ENCODE results near the gene DDX10. TPM values are rescaled to one million over a fixed set of nuclear protein-coding genes. Genes with fewer than 3 reads are reported as not detected.

The DDX10 gene
- polyA plus RNA-seq, 4 donors = 7.3 to 22.0 (median 12.1) TPM

GRCh38 chr11:108895579-108896480, 231.0 kb downstream of the DDX10 start:
- Histone ChIP-seq H3K4me3 (ENCODE audit: low read depth in 1 of 3, low read length in 3 of 3) (no peak overlapping the region), H3K27ac (ENCODE audit: low read depth in 1 of 3, low read length in 2 of 3) (no peak overlapping the region), H3K9me3 (ENCODE audit: control insufficient read depth in 2 of 2, insufficient read depth in 1 of 2, low read depth in 1 of 2, low read length in 1 of 2) (no peaks in the 10 kb centered on the region), H3K4me1 (ENCODE audit: control insufficient read depth in 3 of 3, insufficient read depth in 2 of 3, low read depth in 1 of 3, low read length in 2 of 3) (no peaks in the 10 kb centered on the region), H3K27me3 (ENCODE audit: control insufficient read depth in 3 of 3, insufficient read depth in 3 of 3, low read length in 3 of 3) (no peaks in the 10 kb centered on the region), H3K36me3 (ENCODE audit: control insufficient read depth in 3 of 3, insufficient read depth in 2 of 3, low read depth in 1 of 3, low read length in 3 of 3) (no peaks in the 10 kb centered on the region)
- 54 to 85% (median 77%) methylated on average over 8 of the region's 8 CpGs for WGBS, 3 donors
- FAIRE-seq (no peak), DNase-seq (no peak)

- no peaks in the 10 kb centered on the region for H3K36me3 ChIP-seq (ENCODE audit: control insufficient read depth in 3 of 3, insufficient read depth in 2 of 3, low read depth in 1 of 3, low read length in 3 of 3)
- peaks cover 0 to 4% (median 0%) of the 10 kb centered on the region in 3 donors for H3K4me1 ChIP-seq (ENCODE audit: control insufficient read depth in 3 of 3, insufficient read depth in 2 of 3, low read depth in 1 of 3, low read length in 2 of 3)
- WGBS, 3 donors = 94 to 100% (median 99%) methylated on average over 1 of the region's 1 CpG
- no peaks in the 10 kb centered on the region for H3K27me3 ChIP-seq (ENCODE audit: control insufficient read depth in 3 of 3, insufficient read depth in 3 of 3, low read length in 3 of 3)
- DNase-seq (no peak), FAIRE-seq (no peak)
- no peak overlapping the region for H3K4me3 ChIP-seq (ENCODE audit: low read depth in 1 of 3, low read length in 3 of 3)
- H3K9me3 ChIP-seq (ENCODE audit: control insufficient read depth in 2 of 2, insufficient read depth in 1 of 2, low read depth in 1 of 2, low read length in 1 of 2) = no peaks in the 10 kb centered on the region
- H3K27ac ChIP-seq (ENCODE audit: low read depth in 1 of 3, low read length in 2 of 3) = no peak overlapping the region
Measured at GRCh38 chr11:108897071-108897481, 232.2 kb downstream of the DDX10 start.

GRCh38 chr11:108897916-108898315, 233.0 kb downstream of the DDX10 start:
- no peak overlapping the region for H3K4me3 ChIP-seq (ENCODE audit: low read depth in 1 of 3, low read length in 3 of 3)
- H3K4me1 ChIP-seq (ENCODE audit: control insufficient read depth in 3 of 3, insufficient read depth in 2 of 3, low read depth in 1 of 3, low read length in 2 of 3) = peaks cover 0 to 5% (median 0%) of the 10 kb centered on the region in 3 donors
- H3K36me3 ChIP-seq (ENCODE audit: control insufficient read depth in 3 of 3, insufficient read depth in 2 of 3, low read depth in 1 of 3, low read length in 3 of 3) = no peaks in the 10 kb centered on the region
- H3K9me3 ChIP-seq (ENCODE audit: control insufficient read depth in 2 of 2, insufficient read depth in 1 of 2, low read depth in 1 of 2, low read length in 1 of 2) = no peaks in the 10 kb centered on the region
- no peak overlapping the region for H3K27ac ChIP-seq (ENCODE audit: low read depth in 1 of 3, low read length in 2 of 3)
- no peak for FAIRE-seq
- no peaks in the 10 kb centered on the region for H3K27me3 ChIP-seq (ENCODE audit: control insufficient read depth in 3 of 3, insufficient read depth in 3 of 3, low read length in 3 of 3)
- 95 to 98% (median 97%) methylated on average over 5 of the region's 5 CpGs for WGBS, 3 donors
- no peak for DNase-seq

GRCh38 chr11:108901359-108901758, 236.5 kb downstream of the DDX10 start:
- FAIRE-seq (no peak), DNase-seq (no peak)
- Histone ChIP-seq H3K36me3 (ENCODE audit: control insufficient read depth in 3 of 3, insufficient read depth in 2 of 3, low read depth in 1 of 3, low read length in 3 of 3) (no peaks in the 10 kb centered on the region), H3K4me1 (ENCODE audit: control insufficient read depth in 3 of 3, insufficient read depth in 2 of 3, low read depth in 1 of 3, low read length in 2 of 3) (peaks cover 0 to 5% (median 0%) of the 10 kb centered on the region in 3 donors), H3K27me3 (ENCODE audit: control insufficient read depth in 3 of 3, insufficient read depth in 3 of 3, low read length in 3 of 3) (no peaks in the 10 kb centered on the region), H3K4me3 (ENCODE audit: low read depth in 1 of 3, low read length in 3 of 3) (no peak overlapping the region), H3K27ac (ENCODE audit: low read depth in 1 of 3, low read length in 2 of 3) (no peak overlapping the region), H3K9me3 (ENCODE audit: control insufficient read depth in 2 of 2, insufficient read depth in 1 of 2, low read depth in 1 of 2, low read length in 1 of 2) (no peaks in the 10 kb centered on the region)
- WGBS, 3 donors = 80 to 96% (median 94%) methylated on average over 3 of the region's 3 CpGs

DNA sequence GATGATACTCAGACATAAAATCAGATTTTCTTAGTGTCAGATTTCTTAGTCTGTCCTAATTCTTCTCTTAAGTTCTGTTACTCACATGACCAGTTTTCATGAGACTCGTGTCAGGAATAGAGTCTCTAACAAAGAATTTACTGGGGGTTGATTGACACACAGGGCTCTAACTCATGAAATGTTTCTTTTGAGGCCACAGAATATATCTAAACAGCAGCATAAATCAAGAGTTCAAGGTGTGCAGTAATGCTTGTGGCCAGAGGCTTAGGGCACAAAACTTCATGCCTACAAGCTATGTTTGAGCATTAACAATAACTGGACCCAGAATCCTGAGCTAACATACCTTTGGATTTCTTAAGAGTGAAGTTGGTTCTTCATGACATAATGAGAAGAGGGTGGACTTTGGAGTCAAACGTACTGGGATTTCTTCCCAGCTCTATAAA, 237.2 kb downstream of the DDX10 start:
- H3K36me3 ChIP-seq (ENCODE audit: control insufficient read depth in 3 of 3, insufficient read depth in 2 of 3, low read depth in 1 of 3, low read length in 3 of 3) = no peaks in the 10 kb centered on the region
- FAIRE-seq (no peak), DNase-seq (peak; percentile 25 to 55)
- no peaks in the 10 kb centered on the region for H3K9me3 ChIP-seq (ENCODE audit: control insufficient read depth in 2 of 2, insufficient read depth in 1 of 2, low read depth in 1 of 2, low read length in 1 of 2)
- H3K27me3 ChIP-seq (ENCODE audit: control insufficient read depth in 3 of 3, insufficient read depth in 3 of 3, low read length in 3 of 3) = no peaks in the 10 kb centered on the region
- no peak overlapping the region for H3K27ac ChIP-seq (ENCODE audit: low read depth in 1 of 3, low read length in 2 of 3)
- peaks cover 0 to 5% (median 0%) of the 10 kb centered on the region in 3 donors for H3K4me1 ChIP-seq (ENCODE audit: control insufficient read depth in 3 of 3, insufficient read depth in 2 of 3, low read depth in 1 of 3, low read length in 2 of 3)
- no peak overlapping the region for H3K4me3 ChIP-seq (ENCODE audit: low read depth in 1 of 3, low read length in 3 of 3)
- WGBS, 3 donors = 19 to 54% (median 36%) methylated on average over 2 of the region's 2 CpGs

GRCh38 chr11:108904480-108904879, 239.6 kb downstream of the DDX10 start:
- no peak overlapping the region for H3K4me3 ChIP-seq (ENCODE audit: low read depth in 1 of 3, low read length in 3 of 3)
- FAIRE-seq = no peak
- DNase-seq = no peak
- no peak overlapping the region for H3K27ac ChIP-seq (ENCODE audit: low read depth in 1 of 3, low read length in 2 of 3)
- H3K9me3 ChIP-seq (ENCODE audit: control insufficient read depth in 2 of 2, insufficient read depth in 1 of 2, low read depth in 1 of 2, low read length in 1 of 2) = no peaks in the 10 kb centered on the region
- H3K36me3 ChIP-seq (ENCODE audit: control insufficient read depth in 3 of 3, insufficient read depth in 2 of 3, low read depth in 1 of 3, low read length in 3 of 3) = no peaks in the 10 kb centered on the region
- WGBS, 3 donors = 87 to 96% (median 91%) methylated on average over 1 of the region's 1 CpG
- no peaks in the 10 kb centered on the region for H3K27me3 ChIP-seq (ENCODE audit: control insufficient read depth in 3 of 3, insufficient read depth in 3 of 3, low read length in 3 of 3)
- peaks cover 0 to 5% (median 0%) of the 10 kb centered on the region in 3 donors for H3K4me1 ChIP-seq (ENCODE audit: control insufficient read depth in 3 of 3, insufficient read depth in 2 of 3, low read depth in 1 of 3, low read length in 2 of 3)

- Histone ChIP-seq H3K36me3 (ENCODE audit: control insufficient read depth in 3 of 3, insufficient read depth in 2 of 3, low read depth in 1 of 3, low read length in 3 of 3) (no peaks in the 10 kb centered on the region), H3K4me1 (ENCODE audit: control insufficient read depth in 3 of 3, insufficient read depth in 2 of 3, low read depth in 1 of 3, low read length in 2 of 3) (peaks cover 0 to 5% (median 0%) of the 10 kb centered on the region in 3 donors), H3K4me3 (ENCODE audit: low read depth in 1 of 3, low read length in 3 of 3) (no peak overlapping the region), H3K9me3 (ENCODE audit: control insufficient read depth in 2 of 2, insufficient read depth in 1 of 2, low read depth in 1 of 2, low read length in 1 of 2) (no peaks in the 10 kb centered on the region), H3K27me3 (ENCODE audit: control insufficient read depth in 3 of 3, insufficient read depth in 3 of 3, low read length in 3 of 3) (no peaks in the 10 kb centered on the region), H3K27ac (ENCODE audit: low read depth in 1 of 3, low read length in 2 of 3) (no peak overlapping the region)
- no peak for DNase-seq
- no peak for FAIRE-seq
Measured at GRCh38 chr11:108906329-108906728, 241.5 kb downstream of the DDX10 start.

DNA sequence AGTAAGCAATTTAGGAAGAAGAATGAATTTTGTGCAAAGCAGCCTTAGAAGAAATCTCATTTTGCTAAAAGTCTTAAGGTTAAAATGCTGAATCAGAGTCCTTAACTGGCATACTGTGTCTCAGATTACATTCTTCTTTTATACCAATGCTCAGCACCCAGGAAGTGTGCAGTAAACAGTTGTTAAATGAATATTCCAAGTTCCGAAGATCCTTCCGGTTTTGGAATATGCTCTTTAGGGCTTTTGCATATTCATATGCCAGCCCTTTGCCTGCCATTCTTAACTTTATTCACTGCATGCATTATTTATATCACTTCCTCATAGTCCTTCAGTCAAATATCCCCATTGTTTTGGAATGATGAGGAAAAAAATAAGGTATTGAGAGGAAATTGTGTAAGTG, 242.0 kb downstream of the DDX10 start:
- DNase-seq (no peak), FAIRE-seq (no peak)
- Histone ChIP-seq H3K27ac (ENCODE audit: low read depth in 1 of 3, low read length in 2 of 3) (no peak overlapping the region), H3K36me3 (ENCODE audit: control insufficient read depth in 3 of 3, insufficient read depth in 2 of 3, low read depth in 1 of 3, low read length in 3 of 3) (no peaks in the 10 kb centered on the region), H3K4me3 (ENCODE audit: low read depth in 1 of 3, low read length in 3 of 3) (no peak overlapping the region), H3K27me3 (ENCODE audit: control insufficient read depth in 3 of 3, insufficient read depth in 3 of 3, low read length in 3 of 3) (no peaks in the 10 kb centered on the region), H3K4me1 (ENCODE audit: control insufficient read depth in 3 of 3, insufficient read depth in 2 of 3, low read depth in 1 of 3, low read length in 2 of 3) (peaks cover 0 to 3% (median 0%) of the 10 kb centered on the region in 3 donors), H3K9me3 (ENCODE audit: control insufficient read depth in 2 of 2, insufficient read depth in 1 of 2, low read depth in 1 of 2, low read length in 1 of 2) (no peaks in the 10 kb centered on the region)
- WGBS, 3 donors = 71 to 91% (median 82%) methylated on average over 2 of the region's 2 CpGs
